HG02884 (cell line): ENCODE data around the gene NECAB2.

Experiments used
- ATAC-seq: cut with Tn5 transposase; IDR thresholded peaks from one replicate; pipeline ENCODE4 v1.9.1; 2021; ENCODE audit warnings: mild to moderate bottlenecking, moderate library complexity; ENCODE audit not compliant: unreplicated experiment

Gene NECAB2

DNA sequence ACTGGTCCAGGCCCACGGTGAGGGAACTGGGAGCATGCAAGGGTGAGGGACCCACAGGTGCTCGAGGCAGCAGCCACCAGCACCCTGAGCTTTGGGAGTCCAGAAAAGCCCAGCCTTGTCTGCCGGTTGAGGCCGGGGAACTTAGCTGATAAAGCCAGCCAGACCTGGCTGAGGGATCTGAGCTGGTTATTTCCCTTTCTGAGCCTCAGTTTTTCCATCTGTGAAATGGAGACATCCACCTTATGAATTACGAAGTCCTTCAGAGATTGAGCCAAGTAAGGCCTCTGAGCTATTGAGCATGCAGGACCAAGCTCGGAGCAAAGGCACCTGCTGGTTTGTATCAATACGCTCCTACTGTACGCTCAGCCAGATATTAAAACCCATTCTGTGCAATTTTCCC lies 13.8 kb downstream of the NECAB2 start:
- ATAC-seq: no peak

DNA sequence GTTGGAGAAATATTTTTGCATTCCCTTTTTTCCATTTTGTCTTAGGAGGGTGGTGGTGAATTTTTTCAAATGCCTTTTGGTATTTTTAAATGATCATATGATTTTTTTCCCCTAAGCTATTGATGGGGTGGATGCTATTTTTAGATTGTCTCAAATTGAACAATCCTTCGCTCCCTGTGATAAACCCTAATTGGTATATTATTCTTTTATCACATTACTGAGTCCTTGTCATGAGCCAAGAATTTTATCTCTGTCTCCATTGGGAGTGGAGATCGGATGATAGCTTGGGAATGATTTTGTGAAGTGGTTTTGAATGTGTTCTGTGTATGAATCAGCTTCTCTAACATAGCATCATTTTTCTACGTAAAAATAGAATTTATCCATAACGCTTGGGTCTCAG lies 15.4 kb downstream of the NECAB2 start:
- ATAC-seq: no peak

DNA sequence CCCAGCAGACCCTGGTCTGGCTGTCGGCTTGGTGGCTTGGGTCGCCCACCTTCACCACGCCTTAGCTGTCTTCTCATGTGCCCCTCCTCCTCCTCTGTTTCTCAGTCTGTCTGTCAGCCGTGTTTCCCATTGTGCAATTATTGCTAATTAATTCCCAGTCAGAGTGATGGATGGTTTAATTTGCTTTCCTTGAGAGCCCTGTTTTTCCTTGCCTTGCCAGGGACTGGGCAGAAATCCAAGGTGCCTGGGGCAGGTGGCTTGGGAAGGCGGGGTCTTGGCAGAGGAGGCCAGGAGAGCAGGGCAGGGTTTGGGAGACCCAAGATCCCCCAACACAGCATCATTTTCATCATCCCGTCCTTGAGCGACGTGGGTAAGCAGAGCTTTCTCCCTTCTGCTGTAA lies 21.3 kb downstream of the NECAB2 start:
- ATAC-seq: no peak

DNA sequence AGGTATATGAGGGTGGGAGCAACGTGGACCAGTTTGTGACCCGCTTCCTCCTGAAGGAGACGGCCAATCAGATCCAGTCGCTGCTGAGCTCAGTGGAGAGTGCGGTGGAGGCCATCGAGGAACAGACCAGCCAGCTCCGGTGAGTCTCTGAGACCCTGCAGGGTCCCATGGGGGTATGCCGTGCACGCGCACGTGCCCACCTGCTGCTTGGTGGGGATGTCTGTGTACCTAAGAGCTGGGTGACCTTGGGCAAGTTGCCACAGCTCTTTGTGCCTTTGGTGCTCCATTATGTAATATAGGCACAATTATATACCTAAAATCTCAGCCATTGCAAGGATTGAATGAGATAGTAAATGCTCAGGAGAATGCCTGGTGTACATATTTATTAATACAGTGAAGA lies 22.4 kb downstream of the NECAB2 start:
- ATAC-seq: no peak

DNA sequence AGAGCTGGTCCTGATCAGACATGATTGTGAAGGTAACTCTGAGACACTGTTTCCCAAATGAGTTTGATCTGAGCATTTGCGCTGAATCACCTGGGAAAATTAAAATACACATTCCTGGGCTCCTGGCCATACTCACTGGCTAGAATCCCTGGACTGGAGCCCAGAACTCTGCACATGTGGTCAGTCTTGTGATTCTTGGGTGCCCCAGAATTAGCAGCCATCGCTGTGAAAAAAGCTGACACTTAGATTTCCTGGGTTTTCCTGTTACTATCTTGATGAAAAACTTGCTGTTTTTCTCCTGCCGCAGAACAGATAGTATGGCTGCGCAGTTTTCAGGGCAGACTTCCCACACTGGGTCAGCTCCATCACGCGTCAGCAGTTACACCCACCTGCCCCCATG lies 24.6 kb downstream of the NECAB2 start:
- no peak for ATAC-seq

DNA sequence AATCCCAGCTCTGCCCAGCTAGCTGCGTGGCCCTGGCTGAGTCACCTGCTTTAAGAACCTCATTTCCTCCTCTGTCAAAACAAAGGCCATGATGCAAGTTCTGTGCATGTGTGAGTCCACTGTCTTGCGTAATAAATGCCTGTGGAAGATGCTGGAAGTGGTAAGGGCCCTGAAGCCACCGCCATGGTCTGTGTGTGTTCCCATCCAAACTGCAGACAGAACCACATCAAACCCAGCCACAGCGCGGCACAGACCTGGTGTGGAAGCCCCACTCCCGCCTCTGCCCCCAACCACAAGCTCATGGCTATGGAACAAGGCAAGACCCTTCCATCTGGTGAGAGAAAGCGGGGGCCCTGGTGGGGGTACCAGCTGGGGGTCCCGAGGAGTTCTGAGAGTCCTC lies 26.0 kb downstream of the NECAB2 start:
- ATAC-seq: no peak

DNA sequence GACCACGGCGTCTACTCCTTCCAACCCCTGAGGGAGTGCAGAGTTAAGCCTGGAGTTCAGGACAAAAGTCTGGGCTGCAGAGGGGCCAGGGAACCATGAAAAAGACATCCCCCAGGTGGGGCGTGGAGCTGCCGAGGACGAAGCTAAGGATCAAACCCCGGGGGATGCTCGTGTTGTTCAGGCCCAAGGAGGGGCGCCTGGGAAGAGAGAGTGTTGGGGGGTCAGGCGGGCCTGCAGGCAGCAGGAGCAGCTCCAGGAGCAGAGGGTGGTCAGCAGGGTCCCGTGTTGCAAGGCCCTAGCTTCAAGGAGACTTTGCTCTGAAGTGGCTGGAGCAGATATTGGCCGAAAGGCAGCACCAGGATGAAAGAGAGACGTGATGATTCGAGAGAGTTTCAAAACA lies 26.7 kb downstream of the NECAB2 start:
- ATAC-seq: no peak

DNA sequence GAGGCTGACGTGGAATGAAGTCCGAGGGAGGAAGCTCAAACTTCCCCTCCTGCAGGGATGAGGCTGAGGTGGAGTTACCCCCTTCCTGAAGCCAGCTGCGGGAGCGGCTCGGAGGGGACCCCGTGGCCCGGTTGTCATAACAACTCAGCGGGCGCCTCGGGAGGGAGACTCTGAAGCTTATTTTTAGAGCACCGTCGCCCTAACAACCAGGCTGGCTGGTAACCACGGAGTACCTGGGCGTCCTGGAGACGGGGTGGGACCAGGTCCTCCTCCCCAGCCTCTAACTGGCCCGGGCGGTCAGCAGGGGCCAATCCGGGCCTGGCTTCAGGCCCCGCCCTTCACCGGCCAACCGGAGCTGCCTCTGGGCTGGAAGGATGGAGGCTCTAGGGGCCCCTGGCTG lies 27.7 kb downstream of the NECAB2 start:
- ATAC-seq: no peak

DNA sequence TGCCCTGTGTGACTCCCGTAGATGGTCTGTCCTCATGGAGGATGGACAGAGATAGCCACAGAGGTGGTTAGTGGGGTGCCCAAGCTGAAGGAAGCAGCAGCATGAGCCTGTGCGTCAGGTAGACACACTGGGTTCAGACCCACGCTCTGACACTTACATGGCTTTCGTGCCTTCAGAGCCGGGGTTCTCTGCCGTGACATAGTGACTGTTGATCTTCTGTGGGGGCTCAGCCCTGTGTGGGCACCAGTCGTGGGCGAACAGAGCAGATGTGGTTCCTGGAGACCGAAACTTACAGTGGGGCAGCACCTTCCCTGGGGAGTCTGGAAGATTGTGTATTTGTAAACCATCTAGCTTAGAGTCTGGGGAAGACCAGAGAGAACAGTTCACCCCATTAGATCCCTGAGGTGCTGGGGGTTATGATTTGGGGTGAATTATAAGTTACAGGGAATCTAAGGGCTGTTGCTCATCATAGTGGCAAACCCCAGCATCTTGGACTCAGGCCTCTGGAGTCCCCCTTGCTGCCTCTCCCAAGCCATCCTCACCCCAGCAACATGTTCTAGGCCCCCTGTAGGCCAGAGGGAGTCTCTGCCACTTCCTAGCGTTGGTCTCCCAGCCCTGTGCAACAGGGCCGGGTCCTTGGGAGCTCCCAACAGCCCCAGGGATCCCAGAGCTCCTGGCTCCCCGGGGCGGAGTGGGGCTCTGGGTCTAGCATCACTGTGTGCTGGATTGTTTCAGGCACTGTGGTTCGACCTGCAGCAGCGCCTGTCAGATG lies 28.6 kb downstream of the NECAB2 start:
- no peak for ATAC-seq

DNA sequence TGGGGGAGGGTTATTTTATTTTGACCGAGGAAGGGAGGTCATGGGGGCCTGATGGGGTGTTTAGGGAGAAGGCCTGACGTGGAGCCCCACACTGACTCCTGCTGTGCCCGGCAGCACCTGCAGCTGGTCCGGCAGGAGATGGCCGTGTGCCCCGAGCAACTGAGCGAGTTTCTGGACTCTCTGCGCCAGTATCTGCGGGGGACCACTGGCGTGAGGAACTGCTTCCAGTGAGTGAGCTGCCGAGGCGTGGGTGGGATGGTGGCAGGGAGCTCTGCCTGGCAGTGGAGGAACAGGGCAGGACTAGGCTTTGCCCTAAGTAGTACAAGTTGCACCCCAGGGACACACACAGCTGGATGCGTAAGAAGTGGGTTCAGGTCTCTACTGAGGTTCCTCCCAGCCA lies 30.0 kb downstream of the NECAB2 start:
- no peak for ATAC-seq

DNA sequence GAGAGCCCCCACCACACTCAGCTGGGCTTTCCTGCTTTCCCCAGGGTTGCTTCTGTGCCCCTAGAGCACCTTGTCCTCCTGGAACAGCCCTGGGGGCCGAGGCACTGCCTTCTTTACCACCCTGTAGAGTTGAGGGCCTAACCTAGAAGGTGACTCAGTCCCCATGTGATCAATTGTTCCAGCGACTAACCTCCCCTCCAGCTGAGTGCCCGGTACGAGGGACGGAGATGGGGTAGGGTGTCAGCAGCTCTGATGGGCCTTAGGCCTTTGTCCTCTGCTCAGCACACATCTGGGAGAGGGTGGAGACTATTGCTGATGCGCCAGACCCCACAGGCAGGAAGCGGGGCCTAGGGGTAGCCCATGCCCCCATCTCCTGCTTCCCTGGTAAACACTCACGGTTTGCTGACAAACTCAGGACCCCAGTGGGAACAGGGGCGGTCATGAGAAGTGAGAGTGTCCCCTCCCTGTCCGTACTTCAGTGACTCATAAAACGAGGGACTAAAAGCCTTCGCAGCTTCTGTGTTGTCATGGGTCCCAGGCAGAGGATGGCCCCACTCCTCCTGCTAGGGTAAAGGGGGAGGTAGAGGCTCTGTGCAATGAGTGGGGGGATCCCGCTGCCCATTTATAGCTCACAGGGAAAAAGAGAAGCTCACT lies 33.1 kb downstream of the NECAB2 start:
- no peak for ATAC-seq

DNA sequence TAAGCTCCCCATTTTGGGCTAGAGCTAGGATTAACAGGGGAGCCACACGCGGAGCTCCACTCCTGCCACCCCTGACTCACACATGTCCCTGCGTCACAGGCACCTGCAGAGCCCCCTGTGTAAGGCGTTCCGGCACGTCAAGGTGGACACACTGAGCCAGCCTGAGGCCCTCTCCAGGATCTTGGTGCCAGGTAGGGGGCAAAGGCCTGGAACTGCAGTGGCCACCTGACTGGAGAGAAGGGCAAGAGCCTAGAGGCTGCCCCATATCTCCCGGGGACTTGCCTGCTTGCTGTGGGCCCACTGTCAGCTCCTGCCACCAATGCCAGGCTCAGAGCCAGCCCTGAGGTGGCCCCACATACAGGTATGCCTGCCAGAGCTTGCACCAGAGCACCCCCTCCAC lies 33.7 kb downstream of the NECAB2 start:
- ATAC-seq: no peak

DNA sequence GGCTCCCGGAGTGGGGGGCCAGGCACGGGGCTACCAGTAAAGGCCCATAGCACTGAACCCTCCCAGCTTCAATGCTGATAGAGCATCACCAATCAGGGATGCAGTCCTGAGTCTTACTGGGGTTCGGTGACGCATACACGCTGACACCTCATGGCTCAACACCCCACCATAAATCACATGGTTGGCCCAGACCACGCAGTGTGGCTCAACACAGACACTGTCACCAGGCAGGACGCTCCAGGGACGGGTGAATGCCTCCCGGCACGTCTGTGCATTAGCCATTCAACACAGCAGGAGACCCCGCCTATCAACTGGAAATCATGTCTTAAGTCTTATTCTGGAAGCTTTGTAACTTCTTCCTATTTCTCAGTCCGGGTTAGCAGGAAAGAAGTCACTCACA lies 35.0 kb downstream of the NECAB2 start:
- no peak for ATAC-seq

DNA sequence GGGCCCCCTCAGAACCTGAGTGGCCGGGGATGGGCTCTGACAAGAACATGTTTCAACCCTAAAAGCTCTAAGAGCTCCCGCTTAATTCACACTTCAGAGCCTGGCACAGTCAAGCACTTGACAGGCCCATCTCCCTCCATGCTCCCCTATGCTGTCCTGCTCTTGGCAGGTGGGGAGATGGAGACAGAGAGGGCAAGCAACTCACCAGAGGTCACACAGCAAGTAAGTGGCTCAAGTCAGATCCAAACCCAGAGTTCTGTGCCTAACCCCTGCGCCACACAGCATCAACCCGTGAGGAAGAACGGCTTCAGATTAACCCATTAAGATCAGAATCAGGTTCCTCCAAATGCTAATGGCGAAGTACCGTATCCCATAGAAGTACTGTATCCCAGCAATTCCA lies 36.4 kb downstream of the NECAB2 start:
- no peak for ATAC-seq

DNA sequence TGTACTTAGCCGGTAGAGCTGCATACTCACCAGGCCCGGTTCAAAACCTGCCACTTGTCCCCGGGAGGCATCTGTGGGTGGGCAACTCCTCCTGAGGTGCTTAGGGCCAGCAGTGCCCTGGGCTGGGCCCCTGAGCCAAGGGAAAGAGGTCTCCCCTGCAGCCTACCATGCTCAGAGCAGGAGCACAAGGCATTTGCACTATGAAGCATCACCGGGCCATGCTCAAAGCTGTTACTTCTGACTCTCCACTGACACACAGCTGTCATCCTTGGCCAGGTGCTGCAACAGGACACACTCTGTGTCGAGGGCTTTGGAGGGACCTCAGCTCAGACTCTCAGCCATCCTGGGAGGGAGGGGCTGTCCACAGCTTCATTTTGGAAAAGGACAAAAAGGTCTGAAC lies 37.3 kb downstream of the NECAB2 start:
- ATAC-seq: no peak

DNA sequence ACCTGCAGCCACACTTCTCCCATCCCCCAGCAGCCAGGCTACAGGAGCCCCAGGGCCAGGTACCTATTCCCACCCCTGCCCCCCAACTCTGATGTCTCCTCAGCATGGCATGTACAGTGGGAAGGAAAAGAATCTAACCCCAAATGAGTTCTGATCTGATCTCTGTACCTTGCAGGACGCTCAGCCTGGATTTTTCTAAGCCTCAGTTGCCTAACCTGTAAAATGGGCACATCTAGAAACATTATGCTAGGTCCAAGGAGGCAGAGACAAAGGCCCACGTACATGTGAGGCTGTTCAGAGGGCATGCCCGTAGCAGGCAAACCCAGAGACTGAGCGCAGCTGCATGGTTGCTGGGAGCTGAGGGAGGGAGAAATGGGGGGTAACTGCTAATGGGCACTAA lies 39.5 kb downstream of the NECAB2 start:
- ATAC-seq: no peak

DNA sequence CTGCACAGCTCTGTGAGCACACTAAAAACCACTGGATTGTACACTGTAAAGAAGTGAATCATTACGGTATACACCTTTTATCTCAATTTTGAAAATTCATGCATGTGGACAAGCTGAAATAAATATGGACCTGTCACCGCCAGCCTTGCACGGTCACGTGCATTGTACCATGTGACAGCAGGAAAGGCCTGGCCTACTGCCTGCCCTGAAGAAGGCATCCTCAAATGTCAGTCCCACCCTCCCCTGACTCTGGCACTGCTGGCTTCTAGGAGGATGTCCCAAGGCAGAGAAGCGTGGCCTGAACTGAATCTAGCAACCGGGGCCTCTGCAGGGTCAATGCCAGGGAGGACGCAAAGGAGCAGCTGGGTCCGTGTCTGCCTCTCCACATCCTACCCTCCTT lies 39.9 kb downstream of the NECAB2 start:
- ATAC-seq: no peak

DNA sequence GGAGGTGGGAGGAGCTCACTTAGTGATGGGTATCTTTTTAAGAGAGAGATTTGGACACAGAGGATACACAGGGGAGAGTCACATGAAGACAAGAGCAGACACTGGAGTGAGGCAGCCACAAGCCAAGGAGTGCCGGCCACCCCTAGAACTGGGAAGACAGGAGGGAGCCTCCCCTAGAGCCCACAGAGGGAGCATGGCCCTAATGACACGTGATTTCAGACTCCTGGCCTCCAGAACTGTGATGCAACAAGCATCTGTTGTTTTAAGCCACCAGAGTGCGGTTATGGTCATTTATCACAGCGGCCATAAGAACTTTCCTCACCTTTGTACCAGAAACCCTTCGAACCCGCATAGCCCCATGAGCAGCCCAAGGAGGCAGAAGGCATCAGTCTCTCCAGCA lies 41.2 kb downstream of the NECAB2 start:
- ATAC-seq: no peak

DNA sequence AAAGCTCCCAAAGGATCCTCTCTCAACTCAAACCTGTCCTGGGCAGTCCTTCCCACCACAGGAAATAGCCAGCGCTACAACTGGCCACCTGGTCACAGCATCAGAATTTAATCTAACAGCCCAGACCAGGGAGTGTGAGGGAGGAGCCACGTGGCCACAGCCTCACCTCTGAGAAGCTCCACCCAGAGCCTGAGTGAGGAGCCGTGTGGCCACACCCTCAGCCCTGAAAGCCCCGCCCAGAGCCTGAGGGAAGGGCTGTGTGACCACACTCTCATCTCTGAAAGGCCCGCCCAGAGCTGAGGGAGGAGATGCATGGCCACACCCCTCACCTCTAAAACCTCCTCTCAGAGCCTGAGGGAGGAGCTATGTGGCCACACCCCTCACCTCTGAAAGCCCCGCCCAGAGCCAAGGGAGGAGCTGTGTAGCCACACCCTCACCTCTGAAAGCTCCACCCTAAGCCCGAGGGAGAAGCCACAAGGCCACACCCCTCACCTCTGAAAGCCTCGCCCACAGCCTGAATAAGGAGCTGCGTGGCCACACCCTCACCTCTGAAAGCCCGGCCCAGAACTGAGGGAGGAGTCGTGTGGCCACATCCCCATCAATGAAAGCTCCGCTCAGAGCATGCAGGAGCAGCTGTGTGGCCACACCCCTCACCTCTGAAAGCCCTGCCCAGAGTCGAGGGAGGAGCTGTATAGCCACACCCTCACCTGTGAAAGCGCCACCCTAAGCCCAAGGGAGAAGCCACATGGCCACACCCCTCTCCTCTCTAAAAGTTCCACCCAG lies 45.9 kb downstream of the NECAB2 start:
- no peak for ATAC-seq

DNA sequence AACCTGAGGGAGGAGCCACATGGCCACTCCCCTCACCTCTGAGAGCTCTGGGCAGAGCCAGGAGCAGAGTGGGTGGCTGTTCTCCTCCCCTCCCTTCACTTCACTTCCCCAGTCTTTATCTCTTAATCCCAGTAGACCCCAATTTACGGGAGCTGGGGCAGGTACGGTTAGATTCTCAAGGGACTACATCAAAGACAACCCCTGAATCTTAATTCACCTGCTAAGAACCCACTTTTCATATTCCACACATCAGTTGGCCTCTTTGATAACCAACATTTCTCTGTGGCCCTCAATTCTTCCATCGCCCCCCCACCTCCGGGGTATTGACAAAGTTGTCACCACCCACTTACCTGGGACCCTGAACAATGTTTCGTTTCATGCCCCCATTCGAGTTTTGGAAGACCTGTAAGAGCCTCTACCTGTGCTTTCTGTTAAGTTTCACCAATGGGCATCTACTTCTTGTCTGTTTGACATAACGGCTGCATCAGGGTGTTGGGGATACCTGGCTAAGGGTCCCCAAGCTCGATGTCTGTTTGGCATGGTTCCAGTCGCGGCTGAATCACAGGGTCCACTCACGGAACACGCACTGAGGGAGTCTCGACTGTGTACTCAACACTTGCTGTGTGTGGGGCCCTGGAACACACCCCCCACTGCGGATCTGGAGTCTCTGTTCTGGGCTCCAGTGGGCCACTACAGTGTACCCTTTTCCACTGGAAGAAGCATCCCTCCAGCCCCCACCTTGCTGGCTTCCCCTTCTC lies 46.7 kb downstream of the NECAB2 start:
- no peak for ATAC-seq

DNA sequence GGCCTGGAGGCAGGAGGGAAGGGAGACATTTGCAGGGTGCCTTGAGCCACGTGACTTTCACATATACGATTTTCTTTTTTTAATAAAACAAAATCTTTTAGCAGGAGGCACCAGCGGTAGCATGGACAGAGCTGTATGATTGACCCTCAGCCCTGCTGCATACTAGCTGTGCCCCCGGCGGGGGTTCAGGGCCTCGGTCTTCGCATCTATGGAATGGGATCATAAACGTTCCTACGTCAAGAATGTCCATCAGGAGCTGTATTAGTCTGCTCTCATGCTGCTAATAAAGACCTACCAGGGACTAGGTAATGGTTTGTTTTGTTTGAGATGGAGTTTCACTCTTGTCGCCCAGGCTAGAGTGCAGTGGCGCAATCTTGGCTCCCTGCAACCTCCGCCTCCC lies 47.4 kb downstream of the NECAB2 start:
- ATAC-seq: no peak
